Hepatocyte (in vitro differentiated cells): Measurements from ENCODE around the gene TAF15. TPM values are rescaled to one million over a fixed set of nuclear protein-coding genes. Genes with fewer than 3 reads are reported as not detected.

Source experiments
- DNase-seq: peaks from one replicate; pipeline ENCODE4 v3.0.0-alpha.2; 2016; ENCODE audit warnings: low spot score
- H2AFZ ChIP-seq: fragments of 200-600 bp; sonication (generic); 2 replicates; pipeline ENCODE4 v1.6.0; 2016; ENCODE audit warnings: antibody characterized with exemption, mild to moderate bottlenecking
- H3K27ac ChIP-seq: fragments of 200-600 bp; sonication (generic); 2 replicates; pipeline ENCODE4 v1.5.1; 2016; ENCODE audit warnings: mild to moderate bottlenecking
- H3K27me3 ChIP-seq: fragments of 200-600 bp; sonication (generic); 2 replicates; pipeline ENCODE4 v1.6.1; 2016
- H3K36me3 ChIP-seq: fragments of 200-600 bp; sonication (generic); replicated peaks from 2 replicates; pipeline ENCODE4 v1.5.1; 2016; ENCODE audit warnings: low read depth; ENCODE audit not compliant: insufficient read depth
- H3K4me1 ChIP-seq: fragments of 200-600 bp; sonication (generic); 2 replicates; pipeline ENCODE4 v1.5.1; 2016; ENCODE audit warnings: mild to moderate bottlenecking, moderate library complexity; ENCODE audit not compliant: insufficient read depth
- H3K4me2 ChIP-seq: fragments of 200-600 bp; sonication (generic); 2 replicates; pipeline ENCODE4 v1.6.0; 2016
- H3K4me3 ChIP-seq: fragments of 200-600 bp; sonication (generic); 2 replicates; pipeline ENCODE4 v1.5.1; 2016; ENCODE audit warnings: mild to moderate bottlenecking
- H3K79me2 ChIP-seq: fragments of 200-600 bp; sonication (generic); 2 replicates; pipeline ENCODE4 v1.6.0; 2017; ENCODE audit warnings: mild to moderate bottlenecking
- H3K9me2 ChIP-seq: fragments of 200-600 bp; sonication (generic); replicated peaks from 2 replicates; pipeline ENCODE4 v1.6.0; 2017; ENCODE audit warnings: mild to moderate bottlenecking; ENCODE audit not compliant: insufficient read depth
- H3K9me3 ChIP-seq: fragments of 200-600 bp; sonication (generic); 2 replicates; pipeline ENCODE4 v1.5.1; 2016; ENCODE audit warnings: low read depth, mild to moderate bottlenecking
- H4K20me1 ChIP-seq: fragments of 200-600 bp; sonication (generic); 2 replicates; pipeline ENCODE4 v1.6.0; 2016; ENCODE audit warnings: mild to moderate bottlenecking; ENCODE audit not compliant: insufficient read depth, poor library complexity, severe bottlenecking
- EZH2 ChIP-seq: fragments of 200-600 bp; sonication (generic); IDR thresholded peaks from 2 replicates; pipeline ENCODE4 v1.6.1; 2016; ENCODE audit warnings: antibody characterized with exemption, mild to moderate bottlenecking, borderline replicate concordance
- EZH2phosphoT487 ChIP-seq: fragments of 200-600 bp; sonication (generic); IDR thresholded peaks from one replicate; pipeline ENCODE4 v1.6.1; 2018; ENCODE audit warnings: antibody characterized with exemption, mild to moderate bottlenecking, low read depth, moderate library complexity; ENCODE audit not compliant: unreplicated experiment, severe bottlenecking
- WGBS: methylation state at CpG from one replicate; pipeline ENCODE4 v1.1.6; 2016; ENCODE audit warnings: low lambda C conversion rate; ENCODE audit errors: missing lambda C conversion rate; 5-methylcytosine and 5-hydroxymethylcytosine counted together
- polyA plus RNA-seq: library from polyadenylated mRNA; unstranded; fragments of >200 nt; fragmentation: Nextera tagmentation; extraction: Ambion mirVana; gene quantifications from 2 replicates; pipeline ENCODE4 v1.2.1, GENCODE V29; 2016
- total RNA-seq: library from RNA; depleted of rRNA; stranded (reverse); fragments of >200 nt; gene quantifications from 2 replicates; pipeline ENCODE4 v1.2.3, GENCODE V29; 2014
- TF ChIP-seq, protein P1 (sequence below): fragments of 200-600 bp; sonication (generic); IDR thresholded peaks from 2 replicates; pipeline ENCODE4 v1.5.1; 2016; ENCODE audit warnings: antibody characterized with exemption, mild to moderate bottlenecking; ENCODE audit not compliant: poor library complexity

TAF15 gene
- total and polyA plus RNA-seq, 2 experiments from 2014 or later: 15.7 to 36.1 TPM

GRCh38 chr17:35763767-35764122 is 45.5 kb upstream of the TAF15 start:
- no peaks in the 10 kb centered on the region for H4K20me1 ChIP-seq
- H3K27me3 ChIP-seq: no peaks in the 10 kb centered on the region
- no peaks in the 10 kb centered on the region for H3K9me3 ChIP-seq
- H3K4me1 ChIP-seq: peaks cover 13% of the 10 kb centered on the region
- H3K9me2 ChIP-seq: no peaks in the 10 kb centered on the region
- no peak overlapping the region for H3K27ac ChIP-seq
- 35% methylated on average over 17 of the region's 17 CpGs for WGBS
- no peak overlapping the region for H3K4me3 ChIP-seq
- TF ChIP-seq, protein P1, sequence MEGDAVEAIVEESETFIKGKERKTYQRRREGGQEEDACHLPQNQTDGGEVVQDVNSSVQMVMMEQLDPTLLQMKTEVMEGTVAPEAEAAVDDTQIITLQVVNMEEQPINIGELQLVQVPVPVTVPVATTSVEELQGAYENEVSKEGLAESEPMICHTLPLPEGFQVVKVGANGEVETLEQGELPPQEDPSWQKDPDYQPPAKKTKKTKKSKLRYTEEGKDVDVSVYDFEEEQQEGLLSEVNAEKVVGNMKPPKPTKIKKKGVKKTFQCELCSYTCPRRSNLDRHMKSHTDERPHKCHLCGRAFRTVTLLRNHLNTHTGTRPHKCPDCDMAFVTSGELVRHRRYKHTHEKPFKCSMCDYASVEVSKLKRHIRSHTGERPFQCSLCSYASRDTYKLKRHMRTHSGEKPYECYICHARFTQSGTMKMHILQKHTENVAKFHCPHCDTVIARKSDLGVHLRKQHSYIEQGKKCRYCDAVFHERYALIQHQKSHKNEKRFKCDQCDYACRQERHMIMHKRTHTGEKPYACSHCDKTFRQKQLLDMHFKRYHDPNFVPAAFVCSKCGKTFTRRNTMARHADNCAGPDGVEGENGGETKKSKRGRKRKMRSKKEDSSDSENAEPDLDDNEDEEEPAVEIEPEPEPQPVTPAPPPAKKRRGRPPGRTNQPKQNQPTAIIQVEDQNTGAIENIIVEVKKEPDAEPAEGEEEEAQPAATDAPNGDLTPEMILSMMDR: no peak
- TF ChIP-seq EZH2 (no peak), EZH2phosphoT487 (no peak)
- H3K79me2 ChIP-seq: no peaks in the 10 kb centered on the region
- no peak for DNase-seq
- no peaks in the 10 kb centered on the region for H3K36me3 ChIP-seq
- H3K4me2 ChIP-seq: peak overlapping the region; percentile 97
- peak overlapping the region; percentile 66 for H2AFZ ChIP-seq

DNA sequence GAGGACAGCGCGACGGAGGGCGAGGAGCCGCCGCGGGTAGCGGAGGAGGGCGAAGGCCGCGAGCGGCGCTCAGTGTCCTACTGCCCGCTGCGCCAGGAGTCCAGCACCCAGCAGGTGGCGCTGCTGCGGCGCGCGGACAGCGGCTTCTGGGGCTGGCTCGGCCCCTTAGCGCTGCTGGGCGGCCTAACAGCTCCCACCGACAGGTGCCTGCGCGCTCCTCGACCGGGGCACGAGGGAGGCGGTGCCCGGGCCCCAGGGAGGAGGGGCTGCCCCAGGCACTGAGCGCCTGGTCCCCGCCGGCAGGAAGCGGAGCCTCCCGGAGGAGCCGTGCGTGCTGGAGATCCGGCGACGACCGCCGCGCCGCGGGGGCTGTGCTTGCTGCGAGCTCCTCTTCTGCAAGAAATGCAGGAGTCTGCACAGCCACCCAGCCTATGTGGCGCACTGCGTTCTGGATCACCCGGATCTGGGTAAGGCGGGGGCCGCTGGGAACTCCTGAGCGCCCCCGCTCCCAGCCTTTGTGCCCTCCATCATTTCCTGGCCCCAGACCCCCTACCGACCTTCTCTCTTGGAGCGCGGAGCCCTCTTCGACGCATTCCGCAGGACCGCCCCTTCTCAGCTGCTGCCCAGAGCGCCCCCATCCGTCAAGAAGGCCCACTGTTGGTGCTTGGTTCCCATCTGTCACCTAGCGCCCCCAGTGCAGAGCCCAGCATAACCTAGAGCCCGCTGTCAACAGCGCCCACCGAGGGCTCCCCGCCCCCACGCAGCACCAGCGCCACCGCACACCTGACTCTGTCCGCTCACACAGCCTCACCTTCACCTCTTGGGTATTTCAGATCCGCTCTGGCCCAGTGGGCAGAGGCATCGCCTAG is 44.9 kb upstream of the TAF15 start:
- H3K36me3 ChIP-seq: no peaks in the 10 kb centered on the region
- no peaks in the 10 kb centered on the region for H3K27me3 ChIP-seq
- peak; percentile 96 for DNase-seq
- peak overlapping the region; percentile 95 for H2AFZ ChIP-seq
- H3K9me3 ChIP-seq: no peaks in the 10 kb centered on the region
- peak overlapping the region; percentile 51 for H3K27ac ChIP-seq
- H3K79me2 ChIP-seq: no peaks in the 10 kb centered on the region
- peak overlapping the region; percentile 97 for H3K4me2 ChIP-seq
- H3K4me3 ChIP-seq: peak overlapping the region; percentile 60
- H3K4me1 ChIP-seq: peaks cover 13% of the 10 kb centered on the region
- WGBS: 8% methylated on average over 58 of the region's 75 CpGs
- no peaks in the 10 kb centered on the region for H4K20me1 ChIP-seq
- TF ChIP-seq, protein P1: peak; percentile 94
- TF ChIP-seq EZH2phosphoT487 (no peak), EZH2 (no peak)
- H3K9me2 ChIP-seq: no peaks in the 10 kb centered on the region

GRCh38 chr17:35765086-35765710 is 44.1 kb upstream of the TAF15 start:
- WGBS: 76% methylated on average over 11 of the region's 11 CpGs
- peak overlapping the region; percentile 95 for H2AFZ ChIP-seq
- TF ChIP-seq EZH2 (no peak), EZH2phosphoT487 (no peak)
- TF ChIP-seq, protein P1: no peak
- no peak overlapping the region for H3K27ac ChIP-seq
- no peaks in the 10 kb centered on the region for H3K27me3 ChIP-seq
- no peaks in the 10 kb centered on the region for H3K9me2 ChIP-seq
- H3K4me1 ChIP-seq: peaks cover 13% of the 10 kb centered on the region
- H3K4me2 ChIP-seq: peak overlapping the region; percentile 97
- no peaks in the 10 kb centered on the region for H3K9me3 ChIP-seq
- H4K20me1 ChIP-seq: no peaks in the 10 kb centered on the region
- H3K79me2 ChIP-seq: no peaks in the 10 kb centered on the region
- no peak for DNase-seq
- no peaks in the 10 kb centered on the region for H3K36me3 ChIP-seq
- H3K4me3 ChIP-seq: no peak overlapping the region
